Esophagus (tissue), 2 donors: ENCODE data around the gene UBE2L3. TPM values are rescaled to one million over a fixed set of nuclear protein-coding genes. Genes with fewer than 3 reads are reported as not detected.
A peak's percentile ranks its signal among the peaks of the same experiment; 100 is the strongest.
"Not testable (repeated sequence)": the region's sequence is repeated elsewhere in the genome, so short reads cannot be mapped to it uniquely, and the experiment has no call there.

Experiments
- H3K27ac ChIP-seq, 2 donors: one replicate each; pipeline ENCODE4 v1.5.1; 2013; ENCODE audit warnings: low read depth in 2 of 2, mild to moderate bottlenecking in 2 of 2, inconsistent platforms in 1 of 2, low read length in 1 of 2, moderate library complexity in 1 of 2
- H3K27me3 ChIP-seq, 2 donors: one replicate each; pipeline ENCODE4 v1.6.1; 2013; ENCODE audit warnings: low read length in 2 of 2, control low read depth in 1 of 2, mild to moderate bottlenecking in 1 of 2; ENCODE audit not compliant: insufficient read depth in 2 of 2, control insufficient read depth in 1 of 2
- H3K36me3 ChIP-seq, 2 donors: one replicate each; pipeline ENCODE4 v1.6.1; 2013; ENCODE audit warnings: low read length in 1 of 2; ENCODE audit not compliant: control insufficient read depth in 2 of 2, insufficient read depth in 2 of 2
- H3K4me1 ChIP-seq, 2 donors: one replicate each; pipeline ENCODE4 v1.6.1; 2013; ENCODE audit warnings: low read length in 1 of 2; ENCODE audit not compliant: control insufficient read depth in 2 of 2, insufficient read depth in 2 of 2
- H3K4me3 ChIP-seq, 2 donors: one replicate each; pipeline ENCODE4 v1.5.1; 2013; ENCODE audit warnings: low read length in 2 of 2, mild to moderate bottlenecking in 2 of 2, low read depth in 1 of 2, moderate library complexity in 1 of 2
- H3K9me3 ChIP-seq, 2 donors: one replicate each; pipeline ENCODE4 v1.6.1; 2013; ENCODE audit warnings: mild to moderate bottlenecking in 2 of 2, low read depth in 1 of 2, low read length in 1 of 2, moderate library complexity in 1 of 2; ENCODE audit not compliant: control insufficient read depth in 2 of 2, insufficient read depth in 1 of 2
- WGBS, 2 donors: extraction: QIAGEN DNeasy Blood & Tissue Kit; methylation state at CpG; one replicate each; pipeline ENCODE4 v1.1.7; 2013; 5-methylcytosine and 5-hydroxymethylcytosine counted together
- polyA plus RNA-seq, 2 donors: library from polyadenylated mRNA; stranded (reverse); fragments of 200-250 nt; gene quantifications; one replicate each; pipeline ENCODE4 v1.2.3, GENCODE V29; 2013
- donor health status: healthy with polysubstance abuse.
- donor health status: Bipolar disorder and iron deficiency.

Gene UBE2L3
- polyA plus RNA-seq, 2 donors = 48.4 to 49.1 TPM

DNA sequence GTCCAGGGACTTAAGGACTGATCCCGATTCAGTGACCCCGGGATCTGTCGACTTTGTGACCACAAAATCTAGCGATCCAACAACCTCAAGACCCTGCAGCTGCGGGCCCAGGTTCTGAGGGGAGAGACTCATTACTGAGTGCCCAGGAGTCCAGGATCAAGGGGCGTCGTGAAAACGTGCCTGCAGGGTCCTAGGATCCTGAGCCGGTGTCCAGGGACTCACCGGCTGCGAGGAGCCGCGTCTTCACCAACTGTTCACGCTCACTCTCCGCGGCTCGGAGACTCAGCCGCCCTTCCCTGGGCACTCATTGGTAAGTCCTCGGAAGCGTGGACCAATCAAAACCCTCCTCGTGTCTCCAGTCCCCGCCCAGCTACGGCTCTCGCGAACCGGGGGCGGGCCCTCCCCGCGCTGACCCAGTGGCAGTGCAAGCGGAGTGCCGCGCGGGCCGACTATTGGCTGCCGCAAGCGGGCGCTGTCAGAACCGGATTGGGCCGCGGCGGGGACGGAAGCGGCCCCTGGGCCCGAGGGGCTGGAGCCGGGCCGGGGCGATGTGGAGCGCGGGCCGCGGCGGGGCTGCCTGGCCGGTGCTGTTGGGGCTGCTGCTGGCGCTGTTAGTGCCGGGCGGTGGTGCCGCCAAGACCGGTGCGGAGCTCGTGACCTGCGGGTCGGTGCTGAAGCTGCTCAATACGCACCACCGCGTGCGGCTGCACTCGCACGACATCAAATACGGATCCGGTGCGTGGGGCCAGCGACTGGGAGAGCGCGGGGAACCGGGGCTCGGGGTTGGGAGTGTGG, 74.5 kb downstream of the UBE2L3 start, which contains the start of gene SDF2L1:
TSS of gene SDF2L1 (plus strand) at position 514 of the 795 bp plus-strand sequence. CDS start at position 549, 35 bp downstream.
- H3K9me3 ChIP-seq = no peaks in the 10 kb centered on the region
- 0 to 1% methylated on average over 76 of the region's 76 CpGs for WGBS, 2 donors
- peaks cover 2 to 6% of the 10 kb centered on the region in 2 donors for H3K4me1 ChIP-seq
- H3K27ac ChIP-seq = peak within 1 kb of the TSS; percentile 61 to 62
- H3K27me3 ChIP-seq = no peaks in the 10 kb centered on the region
- H3K36me3 ChIP-seq = peaks cover 0 to 14% of the 10 kb centered on the region in 2 donors
- H3K4me3 ChIP-seq = peak within 1 kb of the TSS; percentile 62 to 87

DNA sequence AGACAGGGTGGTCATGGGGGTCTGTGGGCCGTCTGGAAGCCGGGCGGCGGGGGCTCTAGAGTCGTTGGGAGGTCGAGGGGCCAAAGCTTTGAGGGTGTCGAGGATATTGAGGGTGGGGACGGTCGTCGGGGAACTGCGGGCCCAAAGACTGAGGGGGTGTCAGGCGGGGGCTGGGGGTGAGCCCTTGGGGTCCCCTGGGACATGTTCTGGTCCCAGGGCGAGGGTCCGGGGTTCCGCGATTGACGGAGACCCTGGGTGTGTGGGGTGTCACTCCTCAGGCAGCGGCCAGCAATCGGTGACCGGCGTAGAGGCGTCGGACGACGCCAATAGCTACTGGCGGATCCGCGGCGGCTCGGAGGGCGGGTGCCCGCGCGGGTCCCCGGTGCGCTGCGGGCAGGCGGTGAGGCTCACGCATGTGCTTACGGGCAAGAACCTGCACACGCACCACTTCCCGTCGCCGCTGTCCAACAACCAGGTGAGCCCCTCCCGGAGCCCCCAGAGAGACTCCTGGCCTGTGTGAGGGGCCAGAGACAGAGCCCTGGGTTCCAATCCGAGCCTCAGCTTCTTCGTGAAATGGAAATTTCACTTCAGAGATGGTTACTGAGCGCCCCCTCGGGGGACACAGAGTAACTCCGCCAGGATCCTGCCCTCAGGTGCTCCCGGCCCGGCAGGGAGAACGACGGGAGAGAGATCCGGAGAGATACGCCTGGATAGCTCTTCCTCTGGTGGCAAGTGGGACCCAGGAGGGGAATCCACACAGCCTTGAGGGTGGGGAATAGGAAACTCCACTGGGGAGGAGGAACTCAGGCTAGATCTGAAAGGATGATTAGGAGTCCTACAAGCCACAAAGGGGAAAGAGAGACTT, 75.3 kb downstream of the UBE2L3 start:
- peaks cover 0 to 14% of the 10 kb centered on the region in 2 donors for H3K36me3 ChIP-seq
- H3K27ac ChIP-seq = peak overlapping the region; percentile 61 to 62
- 2% methylated on average over 38 to 56 of the region's 56 CpGs for WGBS, 2 donors
- no peaks in the 10 kb centered on the region for H3K9me3 ChIP-seq
- no peaks in the 10 kb centered on the region for H3K27me3 ChIP-seq
- peaks cover 2 to 6% of the 10 kb centered on the region in 2 donors for H3K4me1 ChIP-seq
- H3K4me3 ChIP-seq = peak overlapping the region; percentile 62 to 87

DNA sequence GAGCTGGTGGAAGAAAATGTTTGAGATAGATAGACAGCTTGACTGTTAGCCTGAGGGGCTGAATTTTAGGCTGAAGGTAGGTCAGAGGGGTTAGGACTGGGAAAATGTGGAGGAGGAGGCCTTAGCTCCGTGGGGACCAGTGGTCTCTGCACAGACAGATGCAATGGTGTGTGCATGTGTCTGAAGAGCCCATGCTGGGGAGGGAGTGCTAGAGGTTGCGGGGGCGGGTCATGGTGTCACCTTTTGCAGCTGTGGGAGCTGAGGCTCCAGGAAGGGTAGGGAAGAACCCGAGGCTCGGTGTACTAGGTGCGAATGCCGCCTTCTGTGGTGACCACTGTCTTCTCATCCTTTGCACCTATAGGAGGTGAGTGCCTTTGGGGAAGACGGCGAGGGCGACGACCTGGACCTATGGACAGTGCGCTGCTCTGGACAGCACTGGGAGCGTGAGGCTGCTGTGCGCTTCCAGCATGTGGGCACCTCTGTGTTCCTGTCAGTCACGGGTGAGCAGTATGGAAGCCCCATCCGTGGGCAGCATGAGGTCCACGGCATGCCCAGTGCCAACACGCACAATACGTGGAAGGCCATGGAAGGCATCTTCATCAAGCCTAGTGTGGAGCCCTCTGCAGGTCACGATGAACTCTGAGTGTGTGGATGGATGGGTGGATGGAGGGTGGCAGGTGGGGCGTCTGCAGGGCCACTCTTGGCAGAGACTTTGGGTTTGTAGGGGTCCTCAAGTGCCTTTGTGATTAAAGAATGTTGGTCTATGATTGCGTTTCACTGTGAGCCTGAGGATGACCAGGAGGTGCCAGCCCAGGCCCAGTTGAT, 76.2 kb downstream of the UBE2L3 start:
- no peak overlapping the region for H3K4me3 ChIP-seq
- no peak overlapping the region for H3K27ac ChIP-seq
- peaks cover 0 to 14% of the 10 kb centered on the region in 2 donors for H3K36me3 ChIP-seq
- WGBS, 2 donors = 90% methylated on average over 22 of the region's 22 CpGs
- H3K9me3 ChIP-seq = no peaks in the 10 kb centered on the region
- no peaks in the 10 kb centered on the region for H3K27me3 ChIP-seq
- peaks cover 2 to 6% of the 10 kb centered on the region in 2 donors for H3K4me1 ChIP-seq

DNA sequence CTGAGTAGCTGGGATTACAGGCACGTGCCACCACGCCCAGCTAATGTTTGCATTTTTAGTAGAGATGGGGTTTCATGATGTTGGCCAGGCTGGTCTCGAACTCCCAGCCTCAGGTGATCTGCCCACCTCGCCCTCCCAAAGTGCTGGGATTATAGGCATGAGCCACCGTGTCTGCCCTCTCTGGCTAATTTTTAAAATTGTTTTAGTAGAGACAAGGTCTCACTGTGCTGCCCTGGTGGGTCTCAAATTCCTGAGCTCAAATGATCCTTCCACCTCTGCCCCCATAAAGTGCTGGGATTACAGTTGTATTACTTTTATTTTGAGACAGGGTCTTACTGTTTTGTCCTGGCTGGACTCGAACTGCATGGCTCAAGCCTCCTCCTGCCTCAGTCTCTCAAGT, 78.0 kb downstream of the UBE2L3 start:
- not testable (repeated sequence) for H3K9me3 ChIP-seq, H3K4me3 ChIP-seq, H3K27me3 ChIP-seq, H3K4me1 ChIP-seq, H3K27ac ChIP-seq
- peaks cover 0 to 14% of the 10 kb centered on the region in 2 donors for H3K36me3 ChIP-seq
- WGBS, 2 donors = 85 to 87% methylated on average over 6 of the region's 6 CpGs

DNA sequence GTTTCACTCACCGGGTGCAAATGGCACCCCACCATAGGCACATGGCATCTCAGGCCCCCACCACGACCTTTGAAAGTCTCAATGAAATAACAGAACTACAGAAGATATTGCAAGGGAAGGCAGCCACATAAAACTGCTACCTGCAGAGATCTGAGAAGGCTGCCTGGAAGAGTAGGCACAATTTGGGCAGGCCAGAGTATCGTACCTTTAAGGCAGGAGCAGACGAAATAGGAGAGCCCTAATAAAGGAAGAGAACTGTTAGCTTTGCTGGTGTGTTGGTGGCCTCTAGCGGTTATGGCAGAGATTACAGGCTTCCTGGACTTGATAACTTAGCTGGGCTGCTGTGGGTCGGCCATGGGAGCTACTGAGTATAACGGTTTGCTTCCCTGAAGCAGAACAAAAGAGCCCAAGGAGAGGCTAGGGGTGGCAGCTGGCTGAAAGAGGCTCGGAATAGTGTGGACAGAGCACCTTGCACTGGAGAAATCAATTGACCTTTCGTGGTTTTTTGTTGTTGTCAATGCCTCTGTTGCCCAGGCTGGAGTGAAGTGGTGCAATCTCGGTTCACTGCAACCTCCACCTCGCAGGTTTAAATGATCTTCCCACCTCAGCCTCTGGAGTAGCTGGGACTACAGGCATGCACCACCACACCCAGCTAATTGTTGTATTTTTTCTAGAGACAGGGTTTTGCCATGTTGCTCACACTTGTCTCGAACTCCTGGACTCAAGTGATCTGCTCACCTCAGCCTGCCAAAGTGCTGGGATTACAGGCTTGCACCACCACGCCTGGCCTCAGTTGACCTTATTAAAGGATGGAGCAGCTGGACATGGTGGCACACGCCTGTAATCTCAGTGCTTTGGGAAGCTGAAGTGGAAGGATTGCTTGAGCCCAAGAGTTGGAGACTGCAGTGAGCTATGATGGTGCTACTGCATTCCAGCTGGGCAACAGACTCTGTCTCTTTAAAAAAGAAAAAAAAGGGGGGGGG, 79.4 kb downstream of the UBE2L3 start:
- no peaks in the 10 kb centered on the region for H3K9me3 ChIP-seq
- 46 to 50% methylated on average over 14 of the region's 14 CpGs for WGBS, 2 donors
- peaks cover 3 to 14% of the 10 kb centered on the region in 2 donors for H3K4me1 ChIP-seq
- H3K27me3 ChIP-seq = no peaks in the 10 kb centered on the region
- peaks cover 0 to 14% of the 10 kb centered on the region in 2 donors for H3K36me3 ChIP-seq
- H3K4me3 ChIP-seq = no peak overlapping the region
- no peak overlapping the region for H3K27ac ChIP-seq

DNA sequence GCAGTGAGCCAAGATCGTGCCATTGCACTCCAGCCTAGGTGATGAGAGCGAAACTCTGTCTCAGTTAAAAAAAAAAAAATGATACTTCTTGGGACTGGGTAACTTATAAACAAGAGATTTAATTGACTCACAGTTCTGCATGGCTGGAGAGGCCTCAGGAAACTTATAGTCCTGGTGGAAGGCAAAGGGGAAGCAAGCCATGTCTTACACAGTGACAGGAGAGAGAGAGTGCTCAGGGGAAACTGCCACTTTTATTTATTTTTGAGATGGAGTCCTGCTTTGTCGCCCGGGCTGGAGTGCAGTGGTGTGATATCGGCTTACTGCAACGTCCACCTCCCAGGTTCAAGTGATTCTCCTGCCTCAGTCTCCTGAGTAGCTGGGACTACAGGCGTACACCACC, 82.8 kb downstream of the UBE2L3 start:
- no peaks in the 10 kb centered on the region for H3K27me3 ChIP-seq
- peaks cover 3 to 8% of the 10 kb centered on the region in 2 donors for H3K4me1 ChIP-seq
- WGBS, 2 donors = 94 to 97% methylated on average over 7 of the region's 7 CpGs
- H3K36me3 ChIP-seq = peaks cover 0 to 5% of the 10 kb centered on the region in 2 donors
- no peak overlapping the region for H3K4me3 ChIP-seq
- no peak overlapping the region for H3K27ac ChIP-seq
- no peaks in the 10 kb centered on the region for H3K9me3 ChIP-seq

DNA sequence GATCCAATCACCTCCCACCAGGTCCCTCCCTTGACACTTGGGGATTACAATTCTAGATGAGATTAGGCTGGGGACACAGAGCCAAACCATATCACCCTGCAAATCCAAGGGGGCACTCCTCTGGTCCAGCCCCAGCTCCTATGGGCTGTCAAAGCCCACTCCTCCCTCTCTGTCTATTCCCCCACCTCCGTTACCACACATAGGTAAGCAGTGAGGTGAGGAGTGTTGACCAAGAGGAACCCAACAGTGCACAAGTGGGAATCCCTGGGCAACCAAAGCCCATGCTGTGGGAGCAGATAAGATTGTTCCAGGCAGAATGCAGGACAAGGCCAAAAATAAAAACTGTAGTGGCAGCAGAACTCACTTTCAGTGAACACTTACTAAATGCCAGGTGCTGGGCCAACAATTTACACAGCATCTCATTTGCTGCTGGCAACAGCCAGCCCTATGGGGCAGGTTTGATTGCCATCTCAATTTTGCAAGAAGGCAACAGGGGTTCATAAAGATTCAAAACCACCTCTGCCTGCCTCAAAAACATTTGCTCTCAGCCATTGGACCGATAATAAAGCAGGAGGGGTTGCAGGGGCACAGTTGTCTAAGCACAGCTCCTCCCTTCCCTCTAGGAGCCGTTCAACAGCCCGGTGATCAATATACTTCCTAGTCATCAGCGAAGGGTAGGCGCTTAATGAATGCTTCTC, 83.5 kb downstream of the UBE2L3 start:
- H3K27me3 ChIP-seq = no peaks in the 10 kb centered on the region
- 20% methylated on average over 6 of the region's 6 CpGs for WGBS, 2 donors
- H3K4me3 ChIP-seq = peak overlapping the region; percentile 41 to 51
- no peak overlapping the region for H3K27ac ChIP-seq
- H3K9me3 ChIP-seq = no peaks in the 10 kb centered on the region
- H3K4me1 ChIP-seq = peaks cover 3 to 8% of the 10 kb centered on the region in 2 donors
- H3K36me3 ChIP-seq = peaks cover 0 to 5% of the 10 kb centered on the region in 2 donors

DNA sequence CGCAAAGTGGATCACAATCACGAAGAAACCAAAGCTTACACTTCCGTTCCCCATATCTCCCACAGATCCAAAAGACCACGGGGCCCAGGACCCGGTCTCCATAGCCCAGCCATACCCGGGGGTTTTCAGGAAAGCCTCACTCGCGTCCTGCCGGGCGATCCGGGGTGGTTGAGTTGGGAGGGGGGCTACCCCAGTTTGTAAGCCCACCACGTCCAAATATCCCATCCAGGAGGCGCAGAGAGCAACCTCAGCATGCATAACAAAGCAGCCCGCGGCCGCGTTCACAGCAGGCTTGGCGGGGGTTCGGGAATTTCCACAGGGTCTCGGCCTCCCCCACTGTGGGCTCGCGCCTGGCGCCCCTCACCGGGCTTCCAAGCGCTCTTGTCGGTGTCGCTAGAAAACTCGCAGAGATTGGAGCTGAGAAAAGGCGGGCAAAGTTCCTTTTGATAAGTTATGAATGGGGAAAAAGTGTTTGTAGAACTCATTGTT, 84.1 kb downstream of the UBE2L3 start:
- Histone ChIP-seq H3K9me3 (no peaks in the 10 kb centered on the region), H3K27ac (no peak overlapping the region), H3K36me3 (no peaks in the 10 kb centered on the region), H3K4me3 (peak overlapping the region; percentile 41 to 51), H3K27me3 (no peaks in the 10 kb centered on the region), H3K4me1 (peaks cover 3 to 9% of the 10 kb centered on the region in 2 donors)
- 1% methylated on average over 29 of the region's 29 CpGs for WGBS, 2 donors
